ENCODE measurements around the gene GPATCH8. TPM values are rescaled to one million over a fixed set of nuclear protein-coding genes. Genes with fewer than 3 reads are reported as not detected.
"Not testable (repeated sequence)": the region's sequence is repeated elsewhere in the genome, so short reads cannot be mapped to it uniquely, and the experiment has no call there.

Gene GPATCH8
- total RNA-seq, 1 experiment from 2014 or later: 17.1 TPM

GRCh38 chr17:44397479-44398440 is 105.4 kb downstream of the GPATCH8 start:
- no peak for DNase-seq (ENCODE audit: low read depth)

GRCh38 chr17:44396946-44397345 is 106.3 kb downstream of the GPATCH8 start:
- DNase-seq (ENCODE audit: low read depth): no peak

- DNase-seq (ENCODE audit: low read depth): no peak
These were observed 108.4 kb downstream of the GPATCH8 start for GRCh38 chr17:44394833-44395232.

- not testable (repeated sequence) for DNase-seq (ENCODE audit: low read depth)
These were observed 109.1 kb downstream of the GPATCH8 start for GRCh38 chr17:44394112-44394511.

GRCh38 chr17:44390250-44390870 is 112.8 kb downstream of the GPATCH8 start:
- DNase-seq (ENCODE audit: low read depth): no peak

GRCh38 chr17:44389723-44390202 is 113.4 kb downstream of the GPATCH8 start:
- DNase-seq (ENCODE audit: low read depth): no peak

GRCh38 chr17:44389281-44389680 is 113.9 kb downstream of the GPATCH8 start, which contains the start of gene ITGA2B:
TSS of gene ITGA2B (minus strand) at chr17:44389649. CDS start at chr17:44389473, 176 bp downstream.
- DNase-seq (ENCODE audit: low read depth): no peak

GRCh38 chr17:44387804-44388203 is 115.4 kb downstream of the GPATCH8 start:
- DNase-seq (ENCODE audit: low read depth): no peak

- no peak for DNase-seq (ENCODE audit: low read depth)
These were observed 117.1 kb downstream of the GPATCH8 start for GRCh38 chr17:44386182-44386525.

- peak; percentile 70 for DNase-seq (ENCODE audit: low read depth)
These were observed 117.7 kb downstream of the GPATCH8 start for GRCh38 chr17:44385287-44386181.

GRCh38 chr17:44384823-44385286 is 118.4 kb downstream of the GPATCH8 start:
- DNase-seq (ENCODE audit: low read depth): no peak

- no peak for DNase-seq (ENCODE audit: low read depth)
These were observed 118.9 kb downstream of the GPATCH8 start for GRCh38 chr17:44384281-44384822.

GRCh38 chr17:44383861-44384260 is 119.3 kb downstream of the GPATCH8 start:
- no peak for DNase-seq (ENCODE audit: low read depth)

- DNase-seq (ENCODE audit: low read depth): no peak
These were observed 119.8 kb downstream of the GPATCH8 start for GRCh38 chr17:44383363-44383762.

GRCh38 chr17:44382917-44383316 is 120.3 kb downstream of the GPATCH8 start:
- no peak for DNase-seq (ENCODE audit: low read depth)

GRCh38 chr17:44381810-44382305 is 121.3 kb downstream of the GPATCH8 start:
- DNase-seq (ENCODE audit: low read depth): no peak

GRCh38 chr17:44380767-44381166 is 122.4 kb downstream of the GPATCH8 start:
- no peak for DNase-seq (ENCODE audit: low read depth)

- DNase-seq (ENCODE audit: low read depth): no peak
These were observed 123.3 kb downstream of the GPATCH8 start for GRCh38 chr17:44379887-44380286.

GRCh38 chr17:44378171-44378705 is 125.0 kb downstream of the GPATCH8 start:
- DNase-seq (ENCODE audit: low read depth): no peak

GRCh38 chr17:44376779-44377178 is 126.4 kb downstream of the GPATCH8 start:
- DNase-seq (ENCODE audit: low read depth): no peak

GRCh38 chr17:44376124-44376523 is 127.1 kb downstream of the GPATCH8 start:
- no peak for DNase-seq (ENCODE audit: low read depth)

All from M059J (cell line).